Spleen (tissue), 11 donors: ENCODE data around the gene OPRD1. TPM values are rescaled to one million over a fixed set of nuclear protein-coding genes. Genes with fewer than 3 reads are reported as not detected.
"Not testable (repeated sequence)": the region's sequence is repeated elsewhere in the genome, so short reads cannot be mapped to it uniquely, and the experiment has no call there.

Experiments used
- DNase-seq: peaks from one replicate; pipeline ENCODE4 v3.0.0-alpha.2; 2020
- H3K27ac ChIP-seq, 8 donors: fragments of 200-600 bp; sonication (generic) in 7 of 8; 1 replicate in 4 of 8; 2 replicates in 4 of 8; pipeline versions ENCODE4 v1.5.0 to v1.8.0; 2016 to 2021; ENCODE audit warnings: inconsistent platforms in 4 of 8, mild to moderate bottlenecking in 4 of 8, moderate library complexity in 1 of 8
- H3K27me3 ChIP-seq, 7 donors: fragments of 200-600 bp; sonication (generic) in 6 of 7; replicated peaks in 1 of 7; 1 replicate in 4 of 7; 2 replicates in 3 of 7; pipeline versions ENCODE4 v1.5.0 to v1.8.0; 2016 to 2021; ENCODE audit warnings: inconsistent platforms in 3 of 7, mild to moderate bottlenecking in 1 of 7
- H3K36me3 ChIP-seq, 6 donors: fragments of 200-600 bp; sonication (generic) in 5 of 6; 1 replicate in 4 of 6; 2 replicates in 2 of 6; pipeline versions ENCODE4 v1.5.0 to v1.8.0; 2016 to 2021; ENCODE audit warnings: inconsistent platforms in 2 of 6
- H3K4me1 ChIP-seq, 6 donors: fragments of 200-600 bp; sonication (generic) in 5 of 6; 1 replicate in 3 of 6; 2 replicates in 3 of 6; pipeline versions ENCODE4 v1.5.0 to v1.8.0; 2016 to 2021; ENCODE audit warnings: inconsistent platforms in 3 of 6
- H3K4me3 ChIP-seq, 8 donors: fragments of 200-600 bp; sonication (generic) in 7 of 8; 1 replicate in 4 of 8; 2 replicates in 4 of 8; pipeline versions ENCODE4 v1.5.0 to v1.8.0; 2016 to 2021; ENCODE audit warnings: inconsistent platforms in 4 of 8, mild to moderate bottlenecking in 4 of 8, moderate library complexity in 2 of 8
- H3K9me3 ChIP-seq, 8 donors: fragments of 200-600 bp; sonication (generic) in 7 of 8; 1 replicate in 4 of 8; 2 replicates in 4 of 8; pipeline versions ENCODE4 v1.5.0 to v1.8.0; 2016 to 2021; ENCODE audit warnings: inconsistent platforms in 4 of 8
- CTCF ChIP-seq, 11 experiments: fragments of 200-600 bp in 7 of 11; fragments of 450-650 bp in 4 of 11; sonication (generic) in 4 of 11; IDR thresholded peaks in 8 of 11; conservative IDR thresholded peaks in 3 of 11; 1 replicate in 7 of 11; 2 replicates in 4 of 11; pipeline versions ENCODE4 v1.4.0 to v1.8.0; 2016 to 2021; ENCODE audit warnings: antibody characterized with exemption in 11 of 11, inconsistent platforms in 4 of 11, mild to moderate bottlenecking in 1 of 11
- POLR2A ChIP-seq, 3 donors: fragments of 450-650 bp; IDR thresholded peaks; one replicate each; pipeline ENCODE4 v1.5.1; 2017; ENCODE audit warnings: antibody characterized with exemption in 3 of 3, mild to moderate bottlenecking in 1 of 3
- POLR2AphosphoS5 ChIP-seq, 3 donors: sonication (generic); formaldehyde crosslinking; IDR thresholded peaks; one replicate each; pipeline ENCODE4 v1.5.1; 2017; ENCODE audit warnings: antibody characterized with exemption in 3 of 3
- WGBS, 5 donors: extraction: QIAGEN DNeasy Blood & Tissue Kit in 3 of 5; methylation state at CpG; one replicate each; pipeline versions ENCODE4 v1.1.5 to v1.1.7; 2013 to 2018; 5-methylcytosine and 5-hydroxymethylcytosine counted together
- intact Hi-C: fragments of 100-400 bp; cut with DNase I; formaldehyde crosslinking; loops from one replicate; pipeline ENCODE4 v1.15.0; 2023; ENCODE audit warnings: low total_unique reads
- polyA plus RNA-seq, 3 donors: library from polyadenylated mRNA; stranded (reverse); fragments of 200-250 nt; gene quantifications; one replicate each; pipeline ENCODE4 v1.2.1, GENCODE V29; 2013
- total RNA-seq, 7 donors: library from RNA; depleted of rRNA in 3 of 7; stranded (reverse); fragments of >200 nt in 3 of 7; fragmentation: NEBNext Ultra II Directional in 4 of 7; extraction: Animal tissue kit (Norgen Biotek cat#: 25700) in 4 of 7; gene quantifications; one replicate each; pipeline versions ENCODE4 v1.1.0 to v1.2.1, GENCODE V29; 2016 to 2021
- donor health status: healthy with polysubstance abuse.
- donor health status: DM: no; HTN: no; CAD: no; lungs with moderate emphysema.
- donor health status: DM: no; HTN: no; CAD: no.
- donor health status: Bipolar disorder and iron deficiency.
- donor health status: healthy.
- donor health status: DM: no; HTN: no; CAD: no.
- donor health status: DM: yes; HTN: yes; CAD: no.

OPRD1 gene
- total and polyA plus RNA-seq, 10 donors, result not detected

DNA sequence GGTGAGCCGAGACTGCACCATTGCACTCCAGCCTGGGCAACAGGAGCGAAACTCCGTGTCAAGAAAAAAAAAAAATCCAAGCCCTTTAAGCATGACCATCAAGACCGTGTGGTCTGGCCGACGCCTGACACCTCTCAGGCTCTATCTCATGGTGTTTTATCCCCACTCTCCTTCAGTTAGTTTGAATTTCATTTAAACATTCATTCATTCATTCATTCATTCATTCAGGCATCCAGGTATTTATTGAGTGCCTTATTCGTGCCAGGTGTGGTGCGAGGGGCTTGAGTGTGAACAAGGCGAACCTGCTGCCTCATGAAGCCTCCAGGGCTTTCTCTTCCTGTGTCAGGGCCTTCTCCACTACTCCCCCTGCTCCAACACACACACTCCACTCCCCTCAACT, 22.6 kb upstream of the OPRD1 start:
- no peaks in the 10 kb centered on the region for H3K9me3 ChIP-seq
- peaks cover 0 to 11% (median 6%) of the 10 kb centered on the region in 6 donors for H3K4me1 ChIP-seq
- no peaks in the 10 kb centered on the region for H3K27me3 ChIP-seq
- DNase-seq, result no peak
- no peaks in the 10 kb centered on the region for H3K36me3 ChIP-seq
- 89 to 96% (median 91%) methylated on average over 9 of the region's 9 CpGs for WGBS, 5 donors
- intact Hi-C loops, result loop anchor here (5.0 kb wide), 1 partner anchor 88 kb away; no protein-coding TSS in a partner anchor
- H3K27ac ChIP-seq, result no peak overlapping the region
- no peak overlapping the region for H3K4me3 ChIP-seq
- TF ChIP-seq POLR2A (IDR thresholded peaks at IDR 0.05) (no peak), POLR2AphosphoS5 (IDR thresholded peaks at IDR 0.05) (no peak), CTCF (IDR thresholded peaks at IDR 0.05 in 8 of 11, conservative IDR thresholded peaks at IDR 0.05 in 3 of 11) (no peak)

DNA sequence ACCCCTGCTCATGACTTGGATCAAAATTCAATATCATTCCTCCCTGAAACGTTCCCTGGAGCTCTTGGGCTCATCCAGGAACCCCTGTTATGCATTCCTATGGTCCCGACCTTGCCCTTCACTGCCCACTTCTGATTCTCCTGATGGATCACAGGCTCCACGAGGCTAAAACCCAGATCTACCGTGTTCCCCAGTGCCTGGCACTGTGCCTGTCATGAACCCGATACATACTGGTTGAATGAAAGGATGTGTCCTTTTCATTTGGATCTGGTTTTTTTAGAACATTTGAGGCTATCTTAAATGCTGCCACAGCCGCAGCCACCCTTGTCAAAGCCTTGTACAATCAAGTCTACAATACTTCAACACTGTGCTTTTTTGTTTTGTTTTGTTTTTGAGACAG, 22.2 kb upstream of the OPRD1 start:
- TF ChIP-seq CTCF (IDR thresholded peaks at IDR 0.05 in 8 of 11, conservative IDR thresholded peaks at IDR 0.05 in 3 of 11), result no peak
- no peak for TF ChIP-seq POLR2A (IDR thresholded peaks at IDR 0.05)
- no peak for TF ChIP-seq POLR2AphosphoS5 (IDR thresholded peaks at IDR 0.05)
- intact Hi-C loops, result loop anchor here (5.0 kb wide), 1 partner anchor 87 kb away; no protein-coding TSS in a partner anchor
- Histone ChIP-seq H3K9me3 (no peaks in the 10 kb centered on the region), H3K27ac (no peak overlapping the region), H3K4me1 (peaks cover 0 to 11% (median 6%) of the 10 kb centered on the region in 6 donors), H3K4me3 (no peak overlapping the region), H3K27me3 (no peaks in the 10 kb centered on the region), H3K36me3 (no peaks in the 10 kb centered on the region)
- no peak for DNase-seq
- 78 to 87% (median 79%) methylated on average over 6 of the region's 6 CpGs for WGBS, 5 donors

- no peaks in the 10 kb centered on the region for H3K27me3 ChIP-seq
- no peaks in the 10 kb centered on the region for H3K9me3 ChIP-seq
- no peaks in the 10 kb centered on the region for H3K36me3 ChIP-seq
- H3K4me3 ChIP-seq, result no peak overlapping the region
- peaks cover 0 to 5% (median 4%) of the 10 kb centered on the region in 6 donors for H3K4me1 ChIP-seq
- intact Hi-C loops, result no loop called here
- no peak for DNase-seq
- 77 to 81% (median 81%) methylated on average over 11 to 12 of the region's 12 CpGs for WGBS, 5 donors
- no peak overlapping the region for H3K27ac ChIP-seq
- TF ChIP-seq CTCF (IDR thresholded peaks at IDR 0.05 in 8 of 11, conservative IDR thresholded peaks at IDR 0.05 in 3 of 11) (no peak), POLR2AphosphoS5 (IDR thresholded peaks at IDR 0.05) (no peak), POLR2A (IDR thresholded peaks at IDR 0.05) (no peak)
These were observed 21.5 kb upstream of the OPRD1 start for GRCh38 chr1:28790377-28791035.

GRCh38 chr1:28791929-28792328, 20.0 kb upstream of the OPRD1 start:
- H3K36me3 ChIP-seq, H3K4me1 ChIP-seq, intact Hi-C loops, H3K4me3 ChIP-seq, H3K27me3 ChIP-seq, H3K27ac ChIP-seq, H3K9me3 ChIP-seq, DNase-seq: not testable (repeated sequence)
- 84 to 94% (median 85%) methylated on average over 2 of the region's 2 CpGs for WGBS, 5 donors
